HEK293T (cell line): ENCODE results near the gene LRMDA.

Experiments
- CTCF ChIA-PET: fragments of 350-600 bp; formaldehyde crosslinking; extraction: SDS; loops from one replicate; lab custom pipeline; 2021; ENCODE audit warnings: antibody characterized with exemption, inconsistent platforms; lab: Yijun Ruan, JAX
- POLR2A ChIA-PET: fragments of 350-600 bp; formaldehyde crosslinking; extraction: SDS; loops from one replicate; lab custom pipeline; 2020; ENCODE audit warnings: antibody characterized with exemption, inconsistent platforms; lab: Yijun Ruan, JAX
- DNase-seq: peaks from one replicate; pipeline ENCODE4 v3.0.0; 2012; ENCODE audit warnings: mixed read lengths; ENCODE audit errors: extremely low spot score
- ARNT ChIP-seq: fragments of 450-650 bp; IDR thresholded peaks from 2 replicates; pipeline ENCODE4 v1.6.1; 2017; ENCODE audit warnings: mild to moderate bottlenecking
- BHLHE40 ChIP-seq: fragments of 450-650 bp; IDR thresholded peaks from 2 replicates; pipeline ENCODE4 v1.6.1; 2016; ENCODE audit warnings: mild to moderate bottlenecking, moderate library complexity, borderline replicate concordance
- CTBP1 ChIP-seq: fragments of 450-650 bp; IDR thresholded peaks from 2 replicates; pipeline ENCODE4 v1.6.1; 2016; ENCODE audit warnings: borderline replicate concordance
- ELF4 ChIP-seq: fragments of 450-650 bp; IDR thresholded peaks from 2 replicates; pipeline ENCODE4 v1.6.1; 2017; ENCODE audit warnings: antibody characterized with exemption
- FOXA1 ChIP-seq: fragments of 450-650 bp; IDR thresholded peaks from 2 replicates; pipeline ENCODE4 v1.6.1; 2016; ENCODE audit warnings: mild to moderate bottlenecking
- FOXK2 ChIP-seq: fragments of 450-650 bp; IDR thresholded peaks from 2 replicates; pipeline ENCODE4 v1.6.1; 2016; ENCODE audit warnings: mild to moderate bottlenecking
- FOXM1 ChIP-seq: fragments of 450-650 bp; IDR thresholded peaks from 2 replicates; pipeline ENCODE4 v1.6.1; 2017; ENCODE audit warnings: mild to moderate bottlenecking, borderline replicate concordance
- HDGF ChIP-seq: fragments of 450-650 bp; IDR thresholded peaks from 2 replicates; pipeline ENCODE4 v1.6.1; 2017; ENCODE audit warnings: antibody characterized with exemption, borderline replicate concordance
- L3MBTL2 ChIP-seq: fragments of 450-650 bp; conservative IDR thresholded peaks from 2 replicates; pipeline ENCODE4 v1.6.1; 2016; ENCODE audit warnings: mild to moderate bottlenecking
- LEF1 ChIP-seq: fragments of 450-650 bp; IDR thresholded peaks from 2 replicates; pipeline ENCODE4 v1.6.1; 2017; ENCODE audit warnings: mild to moderate bottlenecking, borderline replicate concordance
- NFRKB ChIP-seq: fragments of 450-650 bp; IDR thresholded peaks from 2 replicates; pipeline ENCODE4 v1.6.1; 2016; ENCODE audit warnings: mild to moderate bottlenecking, moderate library complexity
- PKNOX1 ChIP-seq: fragments of 450-650 bp; IDR thresholded peaks from 2 replicates; pipeline ENCODE4 v1.6.1; 2016
- SP1 ChIP-seq: fragments of 450-650 bp; IDR thresholded peaks from 2 replicates; pipeline ENCODE4 v1.6.1; 2017
- SUZ12 ChIP-seq: fragments of 450-650 bp; IDR thresholded peaks from 2 replicates; pipeline ENCODE4 v1.6.1; 2016; ENCODE audit warnings: mild to moderate bottlenecking
- TARDBP ChIP-seq: fragments of 450-650 bp; IDR thresholded peaks from 2 replicates; pipeline ENCODE4 v1.6.1; 2016
- ZNF384 ChIP-seq: fragments of 450-650 bp; IDR thresholded peaks from 2 replicates; pipeline ENCODE4 v1.6.1; 2016

The LRMDA gene

GRCh38 chr10:75444781-75445386 lies 13.5 kb downstream of the LRMDA start:
- TF ChIP-seq CTBP1: no peak
- TF ChIP-seq L3MBTL2: no peak
- TF ChIP-seq SP1: no peak
- TF ChIP-seq SUZ12: no peak
- TF ChIP-seq TARDBP: no peak
- no peak for TF ChIP-seq LEF1
- no peak for TF ChIP-seq NFRKB
- no peak for TF ChIP-seq FOXM1
- TF ChIP-seq ARNT: no peak
- TF ChIP-seq FOXA1: no peak
- TF ChIP-seq FOXK2: no peak
- no peak for TF ChIP-seq HDGF
- no peak for TF ChIP-seq PKNOX1
- TF ChIP-seq BHLHE40: no peak
- TF ChIP-seq ZNF384: no peak
- TF ChIP-seq ELF4: no peak
- ChIA-PET CTCF (no interaction called here), POLR2A (no interaction called here)
- no peak for DNase-seq

GRCh38 chr10:75446508-75446907 lies 15.1 kb downstream of the LRMDA start:
- ChIA-PET CTCF (no interaction called here), POLR2A (no interaction called here)
- DNase-seq: no peak
- TF ChIP-seq BHLHE40 (no peak), HDGF (no peak), ELF4 (no peak), L3MBTL2 (no peak), NFRKB (no peak), LEF1 (no peak), PKNOX1 (no peak), FOXM1 (no peak), ZNF384 (no peak), CTBP1 (no peak), SP1 (no peak)

GRCh38 chr10:75448166-75448565 lies 16.7 kb downstream of the LRMDA start:
- no peak for DNase-seq
- POLR2A ChIA-PET: interaction anchor here (1.0 to 1.2 kb wide), 2 partner anchors 13 to 60 kb away, joined by 3 read pairs; no protein-coding TSS in a partner anchor
- CTCF ChIA-PET: interaction anchor here (1.0 kb wide), 1 partner anchor 13 kb away, joined by 5 read pairs; no protein-coding TSS in a partner anchor
- TF ChIP-seq L3MBTL2 (no peak), SUZ12 (no peak), HDGF (no peak), ELF4 (no peak), SP1 (no peak), FOXA1 (no peak), PKNOX1 (no peak), LEF1 (no peak)

GRCh38 chr10:75449382-75450074 lies 18.1 kb downstream of the LRMDA start:
- CTCF ChIA-PET: interaction anchor here (1.0 kb wide), 1 partner anchor 14 kb away, joined by 5 read pairs; no protein-coding TSS in a partner anchor
- no peak for DNase-seq
- POLR2A ChIA-PET: interaction anchor here (0.9 to 1.7 kb wide), 4 partner anchors 40 to 61 kb away, joined by 3 to 5 read pairs (median 4); partner anchors contain the start of gene ZNF503
- no peak for TF ChIP-seq PKNOX1
- no peak for TF ChIP-seq LEF1
- no peak for TF ChIP-seq HDGF
- no peak for TF ChIP-seq SP1
- no peak for TF ChIP-seq BHLHE40
- TF ChIP-seq SUZ12: no peak
- TF ChIP-seq FOXA1: no peak
- TF ChIP-seq FOXK2: no peak
- TF ChIP-seq ARNT: no peak
- TF ChIP-seq NFRKB: no peak
- TF ChIP-seq L3MBTL2: no peak

- DNase-seq: no peak
- POLR2A ChIA-PET: interaction anchor here (1.2 to 1.7 kb wide), 3 partner anchors 41 to 52 kb away, joined by 3 to 5 read pairs (median 5); partner anchors contain the start of gene ZNF503
- CTCF ChIA-PET: interaction anchor here (0.6 kb wide), 2 partner anchors 144 to 1875 kb away, joined by 5 to 7 read pairs; no protein-coding TSS in a partner anchor
- TF ChIP-seq LEF1 (no peak), SP1 (no peak), PKNOX1 (no peak), FOXM1 (no peak), ELF4 (no peak), HDGF (no peak), NFRKB (no peak), BHLHE40 (no peak), FOXK2 (no peak), TARDBP (no peak), CTBP1 (no peak)
Measured at GRCh38 chr10:75450075-75450445, 18.6 kb downstream of the LRMDA start.
